Smooth muscle cell (in vitro differentiated cells): ENCODE results near the gene GIPC3. TPM values are rescaled to one million over a fixed set of nuclear protein-coding genes. Genes with fewer than 3 reads are reported as not detected.

Experiments
- DNase-seq: peaks from one replicate; lab custom pipeline; 2025; ENCODE audit not compliant: unreplicated experiment; lab: John Stamatoyannopoulos, UW
- H2AFZ ChIP-seq: fragments of 200-600 bp; sonication (generic); 2 replicates; pipeline ENCODE4 v1.6.0; 2016; ENCODE audit warnings: antibody characterized with exemption, low read depth, mild to moderate bottlenecking
- H3F3A ChIP-seq: fragments of 200-600 bp; sonication (generic); 2 replicates; pipeline ENCODE4 v1.6.0; 2017; ENCODE audit warnings: antibody characterized with exemption, low read depth
- H3K27ac ChIP-seq: fragments of 200-600 bp; sonication (generic); 2 replicates; pipeline ENCODE4 v1.5.1; 2016; ENCODE audit warnings: low read depth, mild to moderate bottlenecking
- H3K27me3 ChIP-seq: fragments of 200-600 bp; sonication (generic); 2 replicates; pipeline ENCODE4 v1.6.1; 2016; ENCODE audit warnings: low read depth, mild to moderate bottlenecking
- H3K36me3 ChIP-seq: fragments of 200-600 bp; sonication (generic); 2 replicates; pipeline ENCODE4 v1.5.1; 2016; ENCODE audit warnings: low read depth
- H3K4me1 ChIP-seq: fragments of 200-600 bp; sonication (generic); 2 replicates; pipeline ENCODE4 v1.5.1; 2016; ENCODE audit warnings: low read depth
- H3K4me2 ChIP-seq: fragments of 200-600 bp; sonication (generic); 2 replicates; pipeline ENCODE4 v1.6.0; 2016; ENCODE audit warnings: mild to moderate bottlenecking
- H3K4me3 ChIP-seq: fragments of 200-600 bp; sonication (generic); 2 replicates; pipeline ENCODE4 v1.5.1; 2016; ENCODE audit warnings: mild to moderate bottlenecking
- H3K79me2 ChIP-seq: fragments of 200-600 bp; sonication (generic); 2 replicates; pipeline ENCODE4 v1.6.0; 2016; ENCODE audit warnings: low read depth, mild to moderate bottlenecking
- H3K9ac ChIP-seq: fragments of 200-600 bp; sonication (generic); 2 replicates; pipeline ENCODE4 v1.6.0; 2016; ENCODE audit warnings: low read depth
- H3K9me3 ChIP-seq: fragments of 200-600 bp; sonication (generic); replicated peaks from 2 replicates; pipeline ENCODE4 v1.5.1; 2016; ENCODE audit warnings: low read depth
- H4K20me1 ChIP-seq: fragments of 200-600 bp; sonication (generic); 2 replicates; pipeline ENCODE4 v1.6.0; 2016; ENCODE audit warnings: low read depth
- CTCF ChIP-seq: fragments of 200-600 bp; sonication (generic); IDR thresholded peaks from 2 replicates; pipeline ENCODE4 v1.5.1; 2017; ENCODE audit warnings: borderline replicate concordance, mild to moderate bottlenecking, antibody characterized with exemption; ENCODE audit not compliant: insufficient read depth, poor library complexity, severe bottlenecking
- WGBS: methylation state at CpG from one replicate; pipeline ENCODE4 v1.1.7; 2016; ENCODE audit warnings: low lambda C conversion rate; 5-methylcytosine and 5-hydroxymethylcytosine counted together
- polyA plus RNA-seq: library from polyadenylated mRNA; unstranded; fragments of >200 nt; fragmentation: Nextera tagmentation; extraction: Ambion mirVana; gene quantifications from 2 replicates; pipeline ENCODE4 v1.2.1, GENCODE V29; 2016
- total RNA-seq: library from RNA; depleted of rRNA; stranded (reverse); fragments of >200 nt; gene quantifications from 2 replicates; pipeline ENCODE4 v1.2.3, GENCODE V29; 2014

GIPC3 gene
- total and polyA plus RNA-seq, 2 experiments from 2014 or later, result 0.13 to 0.96 TPM

DNA sequence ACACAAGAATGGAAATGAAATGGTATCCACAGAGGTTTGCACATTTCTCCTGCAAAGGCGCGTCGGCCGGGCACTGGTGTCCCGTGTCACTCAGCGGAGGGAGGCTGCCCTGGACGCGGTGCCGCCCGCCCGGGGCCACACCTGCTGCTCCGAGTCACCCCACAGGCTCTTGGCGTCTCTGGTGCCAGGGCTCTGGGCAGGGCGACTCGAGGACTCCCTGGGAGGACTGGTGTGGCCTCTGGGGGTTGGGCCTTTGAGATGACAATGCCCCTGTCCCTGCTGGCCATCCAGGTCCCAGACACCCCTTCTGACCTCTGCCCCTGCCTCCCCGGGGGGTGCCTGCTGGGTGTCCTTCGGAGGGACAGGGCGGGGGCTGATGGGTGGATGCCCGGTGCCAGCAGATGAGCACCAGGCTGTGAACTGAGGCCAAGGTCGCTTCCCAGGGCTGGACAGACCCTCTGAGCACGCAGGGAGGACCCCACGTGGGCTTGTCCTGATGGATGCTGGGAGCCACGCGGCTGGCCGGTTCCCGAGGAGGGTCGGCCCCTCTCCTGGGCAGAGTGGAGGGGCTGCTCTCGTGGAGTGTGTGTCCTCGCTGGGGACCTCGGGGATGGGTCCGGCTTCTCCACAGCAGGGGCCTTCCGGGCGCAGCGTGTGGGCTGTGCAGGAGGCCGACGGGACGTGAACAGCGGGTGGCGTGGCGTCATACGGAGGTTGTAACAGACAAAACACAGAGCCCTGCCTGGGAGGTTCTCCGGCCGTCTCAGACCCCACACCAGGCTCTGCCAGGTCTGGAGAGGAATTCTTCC, 46.0 kb downstream of the GIPC3 start:
- no peak overlapping the region for H3K9ac ChIP-seq
- H3F3A ChIP-seq, result peaks cover 7% of the 10 kb centered on the region
- H3K9me3 ChIP-seq, result no peaks in the 10 kb centered on the region
- no peaks in the 10 kb centered on the region for H3K36me3 ChIP-seq
- no peak overlapping the region for H3K4me2 ChIP-seq
- H4K20me1 ChIP-seq, result peaks cover under 1% of the 10 kb centered on the region
- H3K27me3 ChIP-seq, result no peaks in the 10 kb centered on the region
- TF ChIP-seq CTCF, result no peak
- H3K4me1 ChIP-seq, result no peaks in the 10 kb centered on the region
- 96% methylated on average over 43 of the region's 43 CpGs for WGBS
- no peak overlapping the region for H3K27ac ChIP-seq
- H3K79me2 ChIP-seq, result peaks cover 3% of the 10 kb centered on the region
- no peak for DNase-seq
- no peak overlapping the region for H2AFZ ChIP-seq
- H3K4me3 ChIP-seq, result no peak overlapping the region

- H3K4me2 ChIP-seq, result no peak overlapping the region
- H3K9me3 ChIP-seq, result no peaks in the 10 kb centered on the region
- TF ChIP-seq CTCF, result no peak
These were observed 46.8 kb downstream of the GIPC3 start for GRCh38 chr19:3632098-3632497.

DNA sequence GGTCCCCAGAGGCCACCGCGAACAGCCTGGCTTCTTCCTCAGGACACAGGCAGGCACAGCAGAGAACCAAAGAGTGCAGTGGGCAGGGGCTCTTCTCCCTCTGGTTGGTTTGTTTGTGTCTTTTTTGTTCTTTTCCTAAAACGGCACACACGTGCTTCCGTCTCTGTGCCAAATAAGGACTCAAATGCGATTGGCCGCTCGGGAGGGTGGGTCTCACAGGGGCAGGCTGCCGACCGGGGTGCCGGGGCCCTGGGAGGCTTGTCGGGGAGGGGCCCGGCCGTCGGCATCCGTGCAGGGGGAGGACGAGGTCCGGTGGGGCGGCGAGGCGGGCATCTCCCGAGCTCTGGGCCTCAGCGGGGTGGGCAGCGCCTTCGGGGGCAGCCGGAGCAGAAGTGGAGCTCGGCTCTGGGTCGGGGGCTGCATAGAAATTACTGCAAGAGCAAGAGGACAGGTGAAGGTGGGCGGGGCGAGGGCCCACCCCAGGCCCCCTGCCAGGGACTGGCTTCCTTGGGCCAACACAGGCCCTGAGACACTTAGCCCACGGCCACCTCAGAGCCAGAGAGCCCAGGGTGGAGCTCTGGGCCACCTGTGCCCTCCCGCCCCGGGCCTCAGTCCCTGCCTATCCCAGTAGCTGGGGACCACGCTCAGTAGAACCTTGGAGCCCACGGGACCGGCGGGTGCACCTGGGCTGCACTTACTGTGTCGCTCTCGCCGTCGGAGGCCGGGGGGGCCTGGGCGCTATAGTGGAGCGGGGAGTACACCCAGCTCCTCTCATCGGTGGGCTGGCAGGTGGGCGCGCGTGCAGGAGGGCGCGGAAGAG, 47.7 kb downstream of the GIPC3 start:
- no peaks in the 10 kb centered on the region for H3K79me2 ChIP-seq
- H4K20me1 ChIP-seq, result no peaks in the 10 kb centered on the region
- no peak overlapping the region for H3K27ac ChIP-seq
- no peaks in the 10 kb centered on the region for H3K27me3 ChIP-seq
- no peaks in the 10 kb centered on the region for H3K4me1 ChIP-seq
- TF ChIP-seq CTCF, result no peak
- no peak overlapping the region for H3K4me3 ChIP-seq
- H3K4me2 ChIP-seq, result no peak overlapping the region
- no peaks in the 10 kb centered on the region for H3K9me3 ChIP-seq
- no peak overlapping the region for H3K9ac ChIP-seq
- no peak for DNase-seq
- H3F3A ChIP-seq, result peaks cover 2% of the 10 kb centered on the region
- H2AFZ ChIP-seq, result no peak overlapping the region
- no peaks in the 10 kb centered on the region for H3K36me3 ChIP-seq
- 97% methylated on average over 49 of the region's 50 CpGs for WGBS

More at GRCh38 chr19:3632098-3632497, 46.8 kb downstream of the GIPC3 start:
- no peaks in the 10 kb centered on the region for H3K4me1 ChIP-seq
- no peak overlapping the region for H3K9ac ChIP-seq
- H3K27me3 ChIP-seq, result no peaks in the 10 kb centered on the region
- no peaks in the 10 kb centered on the region for H3K79me2 ChIP-seq
- H3F3A ChIP-seq, result peaks cover 7% of the 10 kb centered on the region
- 90% methylated on average over 16 of the region's 16 CpGs for WGBS
- H2AFZ ChIP-seq, result no peak overlapping the region
- H3K27ac ChIP-seq, result no peak overlapping the region
- no peaks in the 10 kb centered on the region for H3K36me3 ChIP-seq
- no peak overlapping the region for H3K4me3 ChIP-seq
- DNase-seq, result no peak
- no peaks in the 10 kb centered on the region for H4K20me1 ChIP-seq
